ENCODE measurements around the gene ADGRA3.
"Not testable (repeated sequence)": the region's sequence is repeated elsewhere in the genome, so short reads cannot be mapped to it uniquely, and the experiment has no call there.

ADGRA3 gene

DNA sequence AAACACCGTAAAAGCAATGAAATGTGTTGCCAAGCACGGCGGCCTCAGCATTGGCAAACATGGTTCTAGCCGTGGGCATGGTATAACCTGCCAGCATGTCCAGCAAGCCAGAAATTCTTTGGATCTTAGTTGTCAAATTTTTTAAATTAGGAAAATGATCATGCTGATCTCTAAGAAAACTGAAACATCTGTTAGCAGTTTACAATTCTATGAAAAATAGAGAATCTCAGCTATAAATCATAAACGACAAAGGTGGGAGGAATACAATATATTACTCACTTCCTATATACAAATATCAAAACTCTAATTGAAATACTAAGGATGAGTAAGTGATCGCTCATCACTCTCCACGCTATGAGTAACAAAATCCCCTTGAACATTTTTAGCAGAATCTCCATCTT is 130.3 kb downstream of the ADGRA3 start:
- peaks cover 25% of the 10 kb centered on the region for H3K4me1 ChIP-seq (ENCODE audit: control insufficient read depth, insufficient read depth, low read length, unreplicated experiment)
- peak overlapping the region; percentile 62 for H3K4me3 ChIP-seq (ENCODE audit: low read depth, low read length)
- H3K27me3 ChIP-seq (ENCODE audit: insufficient read depth, low read length) = no peaks in the 10 kb centered on the region
- peak overlapping the region; percentile 75 for H3K27ac ChIP-seq (ENCODE audit: low read depth, low read length)
- no peaks in the 10 kb centered on the region for H3K36me3 ChIP-seq (ENCODE audit: insufficient read depth, low read length)
- peak overlapping the region; percentile 29 for H2AFZ ChIP-seq (ENCODE audit: low read length, unreplicated experiment)
- no peaks in the 10 kb centered on the region for H3K79me2 ChIP-seq (ENCODE audit: control insufficient read depth, insufficient read depth, low read length, unreplicated experiment)

DNA sequence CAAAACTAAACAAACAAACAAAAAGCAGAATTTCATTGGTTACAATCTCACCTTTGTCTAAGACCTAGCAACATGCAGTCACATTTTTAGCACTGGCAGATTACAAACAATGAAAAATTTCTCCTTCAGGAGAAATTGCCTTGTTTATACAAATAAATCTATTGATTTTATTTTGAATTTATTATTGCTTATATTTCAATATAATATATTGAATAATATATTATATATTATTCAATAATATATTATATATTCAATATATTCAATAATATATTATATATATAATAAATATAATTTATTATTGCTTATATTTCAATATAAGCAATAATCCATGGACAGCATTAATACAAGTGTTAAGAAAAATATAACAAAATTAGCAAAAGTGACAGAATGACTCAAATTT is 131.7 kb downstream of the ADGRA3 start:
- no peaks in the 10 kb centered on the region for H3K36me3 ChIP-seq (ENCODE audit: insufficient read depth, low read length)
- no peaks in the 10 kb centered on the region for H3K79me2 ChIP-seq (ENCODE audit: control insufficient read depth, insufficient read depth, low read length, unreplicated experiment)
- H3K4me3 ChIP-seq (ENCODE audit: low read depth, low read length) = no peak overlapping the region
- H2AFZ ChIP-seq (ENCODE audit: low read length, unreplicated experiment) = no peak overlapping the region
- H3K27ac ChIP-seq (ENCODE audit: low read depth, low read length) = no peak overlapping the region
- H3K4me1 ChIP-seq (ENCODE audit: control insufficient read depth, insufficient read depth, low read length, unreplicated experiment) = peaks cover 25% of the 10 kb centered on the region
- no peaks in the 10 kb centered on the region for H3K27me3 ChIP-seq (ENCODE audit: insufficient read depth, low read length)

DNA sequence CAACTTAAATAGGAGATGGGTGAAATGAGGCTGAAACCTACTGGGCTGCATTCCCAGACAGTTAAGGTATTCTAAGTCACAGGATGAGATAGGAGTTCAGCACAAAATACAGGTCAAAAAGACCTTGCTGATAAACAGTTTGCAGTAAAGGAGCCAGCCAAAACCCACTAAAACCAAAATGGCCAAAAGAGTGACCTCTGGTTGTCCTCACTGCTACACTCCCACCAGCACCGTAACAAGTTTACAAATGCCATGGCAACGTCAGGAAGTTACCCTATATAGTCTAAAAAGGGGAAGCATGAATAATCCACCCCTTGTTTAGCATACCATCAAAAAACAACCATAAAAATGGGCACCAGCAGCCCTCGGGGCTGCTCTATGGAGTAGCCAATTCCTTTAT is 133.7 kb downstream of the ADGRA3 start:
- Histone ChIP-seq H2AFZ (ENCODE audit: low read length, unreplicated experiment) (peak overlapping the region; percentile 65), H3K4me1 (ENCODE audit: control insufficient read depth, insufficient read depth, low read length, unreplicated experiment) (peaks cover 25% of the 10 kb centered on the region), H3K4me3 (ENCODE audit: low read depth, low read length) (peak overlapping the region; percentile 60)
- H3K27ac ChIP-seq (ENCODE audit: low read depth, low read length); H3K79me2 ChIP-seq (ENCODE audit: control insufficient read depth, insufficient read depth, low read length, unreplicated experiment); H3K27me3 ChIP-seq (ENCODE audit: insufficient read depth, low read length); H3K36me3 ChIP-seq (ENCODE audit: insufficient read depth, low read length): not testable (repeated sequence)

GRCh38 chr4:22372986-22373385 is 142.9 kb downstream of the ADGRA3 start:
- Histone ChIP-seq H3K4me1 (ENCODE audit: control insufficient read depth, insufficient read depth, low read length, unreplicated experiment) (no peaks in the 10 kb centered on the region), H3K4me3 (ENCODE audit: low read depth, low read length) (no peak overlapping the region), H3K27ac (ENCODE audit: low read depth, low read length) (no peak overlapping the region), H3K36me3 (ENCODE audit: insufficient read depth, low read length) (no peaks in the 10 kb centered on the region), H3K27me3 (ENCODE audit: insufficient read depth, low read length) (no peaks in the 10 kb centered on the region), H3K79me2 (ENCODE audit: control insufficient read depth, insufficient read depth, low read length, unreplicated experiment) (no peaks in the 10 kb centered on the region), H2AFZ (ENCODE audit: low read length, unreplicated experiment) (no peak overlapping the region)

- no peak overlapping the region for H3K27ac ChIP-seq (ENCODE audit: low read depth, low read length)
- no peaks in the 10 kb centered on the region for H3K27me3 ChIP-seq (ENCODE audit: insufficient read depth, low read length)
- no peaks in the 10 kb centered on the region for H3K79me2 ChIP-seq (ENCODE audit: control insufficient read depth, insufficient read depth, low read length, unreplicated experiment)
- no peaks in the 10 kb centered on the region for H3K4me1 ChIP-seq (ENCODE audit: control insufficient read depth, insufficient read depth, low read length, unreplicated experiment)
- no peak overlapping the region for H3K4me3 ChIP-seq (ENCODE audit: low read depth, low read length)
- H2AFZ ChIP-seq (ENCODE audit: low read length, unreplicated experiment) = no peak overlapping the region
- H3K36me3 ChIP-seq (ENCODE audit: insufficient read depth, low read length) = no peaks in the 10 kb centered on the region
Observed at GRCh38 chr4:22369901-22370562, 145.8 kb downstream of the ADGRA3 start.

DNA sequence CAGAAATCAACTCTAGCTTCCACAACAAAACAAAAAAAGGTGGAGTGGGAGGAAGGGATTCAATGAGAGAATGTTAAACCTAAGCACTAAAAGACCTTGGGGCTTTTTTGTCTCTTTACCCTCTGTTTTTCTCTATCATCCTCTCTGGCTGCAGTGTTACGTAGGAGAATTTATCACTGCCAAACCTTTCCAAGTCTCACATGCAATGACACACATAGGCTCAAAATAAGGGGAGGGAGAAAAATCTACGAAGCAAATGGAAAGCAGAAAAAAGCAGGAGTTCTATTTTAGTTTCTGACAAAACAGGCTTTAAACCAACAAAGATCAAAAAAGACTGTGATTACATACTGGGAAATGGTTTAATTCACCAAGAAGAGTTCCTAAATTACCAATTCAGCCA is 152.1 kb downstream of the ADGRA3 start:
- Histone ChIP-seq H3K79me2 (ENCODE audit: control insufficient read depth, insufficient read depth, low read length, unreplicated experiment) (no peaks in the 10 kb centered on the region), H2AFZ (ENCODE audit: low read length, unreplicated experiment) (no peak overlapping the region), H3K36me3 (ENCODE audit: insufficient read depth, low read length) (no peaks in the 10 kb centered on the region), H3K4me1 (ENCODE audit: control insufficient read depth, insufficient read depth, low read length, unreplicated experiment) (peaks cover 17% of the 10 kb centered on the region), H3K4me3 (ENCODE audit: low read depth, low read length) (no peak overlapping the region), H3K27ac (ENCODE audit: low read depth, low read length) (no peak overlapping the region), H3K27me3 (ENCODE audit: insufficient read depth, low read length) (no peaks in the 10 kb centered on the region)

DNA sequence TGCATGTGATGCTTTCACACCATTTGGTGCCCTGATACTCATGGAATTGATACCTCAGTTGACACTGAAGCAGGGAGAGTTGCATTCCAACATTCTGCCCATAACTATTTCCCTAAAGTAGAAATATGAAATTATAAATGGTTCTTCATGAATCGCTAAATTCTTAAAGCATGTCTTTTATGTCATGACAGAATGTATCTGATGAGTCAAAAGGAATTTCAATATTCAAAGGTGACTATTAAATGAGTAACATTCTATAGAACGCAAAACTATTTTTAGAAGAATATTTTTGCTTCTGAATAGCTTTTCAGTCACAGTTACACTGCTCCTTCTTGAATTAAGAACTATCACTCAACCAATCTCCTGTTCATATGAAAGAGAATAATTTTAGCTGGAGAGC is 152.8 kb downstream of the ADGRA3 start:
- Histone ChIP-seq H3K4me3 (ENCODE audit: low read depth, low read length) (no peak overlapping the region; the same call in 1 of the 2 replicates), H3K27ac (ENCODE audit: low read depth, low read length) (no peak overlapping the region), H3K36me3 (ENCODE audit: insufficient read depth, low read length) (no peaks in the 10 kb centered on the region), H3K27me3 (ENCODE audit: insufficient read depth, low read length) (no peaks in the 10 kb centered on the region), H3K79me2 (ENCODE audit: control insufficient read depth, insufficient read depth, low read length, unreplicated experiment) (no peaks in the 10 kb centered on the region), H2AFZ (ENCODE audit: low read length, unreplicated experiment) (no peak overlapping the region), H3K4me1 (ENCODE audit: control insufficient read depth, insufficient read depth, low read length, unreplicated experiment) (peaks cover 17% of the 10 kb centered on the region)

DNA sequence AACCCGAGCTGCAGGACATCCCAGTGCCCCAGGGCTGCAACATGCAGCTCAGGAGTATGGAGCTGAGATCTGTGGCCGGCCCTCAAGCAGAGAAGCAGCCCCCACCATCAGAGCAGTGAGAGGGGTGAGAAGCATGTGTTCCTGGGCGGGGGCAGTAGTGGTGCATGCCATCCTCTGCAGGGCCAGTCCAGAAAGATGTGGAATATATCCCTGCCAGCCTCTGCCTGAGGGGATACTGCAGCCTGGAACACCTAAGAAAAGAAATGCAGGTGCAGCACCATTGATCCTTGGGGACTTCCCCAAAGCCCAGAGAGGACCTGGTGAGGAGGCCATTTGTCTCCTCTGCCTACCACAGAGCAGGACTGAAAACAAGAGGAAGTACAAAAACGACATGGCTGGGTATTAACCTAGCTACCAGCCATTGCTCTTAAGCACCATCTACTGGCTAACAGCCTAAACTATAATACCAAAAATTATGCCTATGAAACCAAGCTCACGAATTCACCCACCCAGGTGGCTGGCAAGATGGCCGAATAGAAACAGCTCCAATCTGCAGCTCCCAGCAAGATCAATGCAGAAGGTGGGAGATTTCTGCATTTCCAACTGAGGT is 158.8 kb downstream of the ADGRA3 start:
- Histone ChIP-seq H3K79me2 (ENCODE audit: control insufficient read depth, insufficient read depth, low read length, unreplicated experiment) (no peaks in the 10 kb centered on the region), H3K27ac (ENCODE audit: low read depth, low read length) (no peak overlapping the region), H3K27me3 (ENCODE audit: insufficient read depth, low read length) (no peaks in the 10 kb centered on the region), H3K4me3 (ENCODE audit: low read depth, low read length) (no peak overlapping the region), H3K4me1 (ENCODE audit: control insufficient read depth, insufficient read depth, low read length, unreplicated experiment) (no peaks in the 10 kb centered on the region), H3K36me3 (ENCODE audit: insufficient read depth, low read length) (no peaks in the 10 kb centered on the region), H2AFZ (ENCODE audit: low read length, unreplicated experiment) (no peak overlapping the region)

- no peaks in the 10 kb centered on the region for H3K4me1 ChIP-seq (ENCODE audit: control insufficient read depth, insufficient read depth, low read length, unreplicated experiment)
- H3K79me2 ChIP-seq (ENCODE audit: control insufficient read depth, insufficient read depth, low read length, unreplicated experiment) = no peaks in the 10 kb centered on the region
- H3K36me3 ChIP-seq (ENCODE audit: insufficient read depth, low read length) = no peaks in the 10 kb centered on the region
- no peak overlapping the region for H3K27ac ChIP-seq (ENCODE audit: low read depth, low read length)
- no peaks in the 10 kb centered on the region for H3K27me3 ChIP-seq (ENCODE audit: insufficient read depth, low read length)
- H3K4me3 ChIP-seq (ENCODE audit: low read depth, low read length) = no peak overlapping the region
- H2AFZ ChIP-seq (ENCODE audit: low read length, unreplicated experiment) = no peak overlapping the region
Observed at GRCh38 chr4:22348410-22348809, 167.5 kb downstream of the ADGRA3 start.

GRCh38 chr4:22345678-22346077 is 170.2 kb downstream of the ADGRA3 start:
- Histone ChIP-seq H2AFZ (ENCODE audit: low read length, unreplicated experiment) (no peak overlapping the region), H3K36me3 (ENCODE audit: insufficient read depth, low read length) (no peaks in the 10 kb centered on the region), H3K27me3 (ENCODE audit: insufficient read depth, low read length) (no peaks in the 10 kb centered on the region), H3K79me2 (ENCODE audit: control insufficient read depth, insufficient read depth, low read length, unreplicated experiment) (no peaks in the 10 kb centered on the region), H3K4me1 (ENCODE audit: control insufficient read depth, insufficient read depth, low read length, unreplicated experiment) (no peaks in the 10 kb centered on the region), H3K4me3 (ENCODE audit: low read depth, low read length) (no peak overlapping the region), H3K27ac (ENCODE audit: low read depth, low read length) (no peak overlapping the region)

DNA sequence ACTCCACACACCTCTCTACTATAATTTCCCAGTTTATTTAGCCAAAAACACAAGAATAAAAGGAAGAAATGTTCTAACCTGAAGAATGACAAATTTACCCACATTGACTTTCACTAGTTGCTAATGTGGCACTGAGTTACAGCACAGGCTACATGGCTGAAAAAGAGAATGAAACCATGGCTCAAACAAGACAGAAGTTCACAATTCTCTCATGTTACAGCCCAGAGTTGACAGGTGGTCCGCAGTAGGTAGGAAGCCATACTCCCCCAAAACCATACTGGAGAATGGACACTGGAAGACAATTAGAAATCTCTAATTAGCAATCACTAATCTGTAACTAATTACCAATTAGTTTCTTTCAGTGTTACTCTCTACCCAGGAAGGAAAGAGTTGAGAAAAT is 170.8 kb downstream of the ADGRA3 start:
- no peak overlapping the region for H3K27ac ChIP-seq (ENCODE audit: low read depth, low read length)
- H3K79me2 ChIP-seq (ENCODE audit: control insufficient read depth, insufficient read depth, low read length, unreplicated experiment) = no peaks in the 10 kb centered on the region
- no peak overlapping the region for H3K4me3 ChIP-seq (ENCODE audit: low read depth, low read length)
- H2AFZ ChIP-seq (ENCODE audit: low read length, unreplicated experiment) = no peak overlapping the region
- H3K4me1 ChIP-seq (ENCODE audit: control insufficient read depth, insufficient read depth, low read length, unreplicated experiment) = no peaks in the 10 kb centered on the region
- H3K27me3 ChIP-seq (ENCODE audit: insufficient read depth, low read length) = no peaks in the 10 kb centered on the region
- no peaks in the 10 kb centered on the region for H3K36me3 ChIP-seq (ENCODE audit: insufficient read depth, low read length)

All from ACC112 (cell line).